Peyer's patch (tissue), 4 donors: ENCODE data around the gene SPSB4. TPM values are rescaled to one million over a fixed set of nuclear protein-coding genes. Genes with fewer than 3 reads are reported as not detected.

Source experiments
- DNase-seq, 3 donors: peaks; one replicate each; pipeline ENCODE4 v3.0.0-alpha.2; 2017 to 2019
- H3K27ac ChIP-seq, 4 donors: fragments of 200-600 bp; sonication (generic); one replicate each; pipeline ENCODE4 v1.5.1; 2016 to 2019
- H3K27me3 ChIP-seq, 2 donors: fragments of 200-600 bp; sonication (generic); one replicate each; pipeline ENCODE4 v1.5.1; 2019
- H3K36me3 ChIP-seq, 3 donors: fragments of 200-600 bp; sonication (generic); one replicate each; pipeline ENCODE4 v1.5.1; 2016 to 2019
- H3K4me1 ChIP-seq, 4 donors: fragments of 200-600 bp; sonication (generic); one replicate each; pipeline ENCODE4 v1.5.1; 2016 to 2019
- H3K4me3 ChIP-seq, 4 donors: fragments of 200-600 bp; sonication (generic); 1 replicate in 3 of 4; 2 replicates in 1 of 4; pipeline ENCODE4 v1.5.1; 2016 to 2019; ENCODE audit warnings: mild to moderate bottlenecking in 1 of 4
- H3K9me3 ChIP-seq, 4 donors: fragments of 200-600 bp; sonication (generic); one replicate each; pipeline ENCODE4 v1.5.1; 2016 to 2019; ENCODE audit warnings: mild to moderate bottlenecking in 1 of 4
- POLR2A ChIP-seq, 2 donors: fragments of 450-650 bp; IDR thresholded peaks; one replicate each; pipeline ENCODE4 v1.5.1; 2017; ENCODE audit warnings: antibody characterized with exemption in 2 of 2, mild to moderate bottlenecking in 2 of 2, moderate library complexity in 2 of 2
- total RNA-seq, 4 donors: library from RNA; depleted of rRNA; stranded (reverse); fragments of >200 nt; gene quantifications; one replicate each; pipeline ENCODE4 v1.1.0, GENCODE V29; 2016
- TF ChIP-seq, protein P1 (sequence below), 6 experiments: fragments of 450-650 bp in 4 of 6; fragments of 200-600 bp in 2 of 6; sonication (generic) in 1 of 6; IDR thresholded peaks; one replicate each; pipeline ENCODE4 v1.5.1; 2017 to 2019; ENCODE audit warnings: antibody characterized with exemption in 6 of 6, mild to moderate bottlenecking in 3 of 6, moderate library complexity in 1 of 6

Gene SPSB4
- total RNA-seq, 4 donors from 2014 or later = 0.35 TPM; not detected in 3

GRCh38 chr3:141095546-141095937 is 44.4 kb downstream of the SPSB4 start:
- Histone ChIP-seq H3K4me1 (peaks cover 0 to 6% (median 0%) of the 10 kb centered on the region in 4 donors), H3K27ac (peak overlapping the region in 1 of 4 donors; percentile 66), H3K9me3 (no peaks in the 10 kb centered on the region), H3K36me3 (no peaks in the 10 kb centered on the region), H3K4me3 (no peak overlapping the region), H3K27me3 (no peaks in the 10 kb centered on the region)
- peak in 1 of 3 donors; percentile 7 for DNase-seq
- TF ChIP-seq POLR2A (IDR thresholded peaks at IDR 0.05) = no peak
- TF ChIP-seq, protein P1, sequence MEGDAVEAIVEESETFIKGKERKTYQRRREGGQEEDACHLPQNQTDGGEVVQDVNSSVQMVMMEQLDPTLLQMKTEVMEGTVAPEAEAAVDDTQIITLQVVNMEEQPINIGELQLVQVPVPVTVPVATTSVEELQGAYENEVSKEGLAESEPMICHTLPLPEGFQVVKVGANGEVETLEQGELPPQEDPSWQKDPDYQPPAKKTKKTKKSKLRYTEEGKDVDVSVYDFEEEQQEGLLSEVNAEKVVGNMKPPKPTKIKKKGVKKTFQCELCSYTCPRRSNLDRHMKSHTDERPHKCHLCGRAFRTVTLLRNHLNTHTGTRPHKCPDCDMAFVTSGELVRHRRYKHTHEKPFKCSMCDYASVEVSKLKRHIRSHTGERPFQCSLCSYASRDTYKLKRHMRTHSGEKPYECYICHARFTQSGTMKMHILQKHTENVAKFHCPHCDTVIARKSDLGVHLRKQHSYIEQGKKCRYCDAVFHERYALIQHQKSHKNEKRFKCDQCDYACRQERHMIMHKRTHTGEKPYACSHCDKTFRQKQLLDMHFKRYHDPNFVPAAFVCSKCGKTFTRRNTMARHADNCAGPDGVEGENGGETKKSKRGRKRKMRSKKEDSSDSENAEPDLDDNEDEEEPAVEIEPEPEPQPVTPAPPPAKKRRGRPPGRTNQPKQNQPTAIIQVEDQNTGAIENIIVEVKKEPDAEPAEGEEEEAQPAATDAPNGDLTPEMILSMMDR (IDR thresholded peaks at IDR 0.05) = no peak

DNA sequence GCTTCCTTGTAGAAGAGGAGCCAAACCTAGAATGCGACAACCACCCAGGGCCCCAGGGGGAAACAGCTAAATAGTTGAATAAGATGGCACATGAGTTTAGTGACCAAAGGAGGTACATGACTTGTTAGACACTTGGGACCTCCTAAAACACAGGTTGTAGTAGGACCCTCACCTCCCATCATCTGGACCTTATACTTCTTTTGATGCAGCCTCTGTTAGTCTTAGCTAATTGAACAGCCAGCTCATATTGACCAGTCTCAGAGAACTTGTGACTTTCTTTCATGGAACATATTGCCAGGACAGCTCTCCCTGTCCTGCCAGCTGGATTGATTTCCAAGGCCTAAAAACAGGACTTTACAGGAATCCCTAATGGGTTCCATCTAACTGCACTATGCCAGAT is 45.0 kb downstream of the SPSB4 start:
- Histone ChIP-seq H3K4me1 (peaks cover 0 to 6% (median 0%) of the 10 kb centered on the region in 4 donors), H3K9me3 (no peaks in the 10 kb centered on the region), H3K4me3 (no peak overlapping the region), H3K36me3 (no peaks in the 10 kb centered on the region), H3K27me3 (no peaks in the 10 kb centered on the region), H3K27ac (peak overlapping the region in 1 of 4 donors; percentile 66)
- TF ChIP-seq POLR2A (IDR thresholded peaks at IDR 0.05) = no peak
- TF ChIP-seq, protein P1 (IDR thresholded peaks at IDR 0.05) = no peak
- peak in 1 of 3 donors; percentile 13 for DNase-seq

- H3K4me1 ChIP-seq = peaks cover 0 to 6% (median 0%) of the 10 kb centered on the region in 4 donors
Observed at GRCh38 chr3:141096981-141097380, 45.8 kb downstream of the SPSB4 start.

DNA sequence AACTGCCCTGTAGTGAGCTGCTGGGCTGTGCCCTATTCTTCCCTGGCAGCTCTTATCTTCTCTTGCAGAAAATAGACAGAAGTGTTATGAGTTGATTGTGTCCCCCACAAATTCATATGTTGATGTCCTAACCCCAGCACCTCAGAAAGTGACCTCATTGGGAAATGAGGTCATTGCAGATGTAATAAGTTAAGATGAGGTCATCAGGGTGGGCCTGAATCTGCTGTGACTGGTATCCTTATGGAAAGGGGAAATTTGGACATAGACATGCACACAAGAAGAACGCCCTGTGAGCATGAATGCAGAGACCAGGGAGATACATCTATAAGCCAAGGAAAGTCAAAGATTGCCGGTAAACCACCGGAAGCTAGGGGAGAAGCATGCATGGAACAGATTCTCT is 49.0 kb downstream of the SPSB4 start:
- no peaks in the 10 kb centered on the region for H3K4me1 ChIP-seq
- H3K9me3 ChIP-seq = no peaks in the 10 kb centered on the region
- TF ChIP-seq, protein P1 (IDR thresholded peaks at IDR 0.05) = no peak
- H3K4me3 ChIP-seq = no peak overlapping the region
- H3K27ac ChIP-seq = no peak overlapping the region
- H3K27me3 ChIP-seq = no peaks in the 10 kb centered on the region
- H3K36me3 ChIP-seq = no peaks in the 10 kb centered on the region
- DNase-seq = no peak

More at GRCh38 chr3:141096981-141097380, 45.8 kb downstream of the SPSB4 start:
- no peak overlapping the region for H3K27ac ChIP-seq
- H3K36me3 ChIP-seq = no peaks in the 10 kb centered on the region
- no peaks in the 10 kb centered on the region for H3K9me3 ChIP-seq
- TF ChIP-seq, protein P1 (IDR thresholded peaks at IDR 0.05) = no peak
- TF ChIP-seq POLR2A (IDR thresholded peaks at IDR 0.05) = no peak
- H3K27me3 ChIP-seq = no peaks in the 10 kb centered on the region
- DNase-seq = no peak
- H3K4me3 ChIP-seq = no peak overlapping the region

GRCh38 chr3:141100531-141101320 is 49.6 kb downstream of the SPSB4 start:
- TF ChIP-seq, protein P1 (IDR thresholded peaks at IDR 0.05) = no peak
- no peak for TF ChIP-seq POLR2A (IDR thresholded peaks at IDR 0.05)

More at GRCh38 chr3:141100531-141101320, 49.6 kb downstream of the SPSB4 start:
- Histone ChIP-seq H3K4me1 (no peaks in the 10 kb centered on the region), H3K27ac (no peak overlapping the region), H3K36me3 (no peaks in the 10 kb centered on the region), H3K9me3 (no peaks in the 10 kb centered on the region), H3K27me3 (no peaks in the 10 kb centered on the region), H3K4me3 (no peak overlapping the region)
- DNase-seq = peak in 1 of 3 donors; percentile 17
